ENCODE measurements around the gene SLC6A18. TPM values are rescaled to one million over a fixed set of nuclear protein-coding genes. Genes with fewer than 3 reads are reported as not detected.

SLC6A18 gene
- total RNA-seq, 4 donors from 2014 or later: not detected

DNA sequence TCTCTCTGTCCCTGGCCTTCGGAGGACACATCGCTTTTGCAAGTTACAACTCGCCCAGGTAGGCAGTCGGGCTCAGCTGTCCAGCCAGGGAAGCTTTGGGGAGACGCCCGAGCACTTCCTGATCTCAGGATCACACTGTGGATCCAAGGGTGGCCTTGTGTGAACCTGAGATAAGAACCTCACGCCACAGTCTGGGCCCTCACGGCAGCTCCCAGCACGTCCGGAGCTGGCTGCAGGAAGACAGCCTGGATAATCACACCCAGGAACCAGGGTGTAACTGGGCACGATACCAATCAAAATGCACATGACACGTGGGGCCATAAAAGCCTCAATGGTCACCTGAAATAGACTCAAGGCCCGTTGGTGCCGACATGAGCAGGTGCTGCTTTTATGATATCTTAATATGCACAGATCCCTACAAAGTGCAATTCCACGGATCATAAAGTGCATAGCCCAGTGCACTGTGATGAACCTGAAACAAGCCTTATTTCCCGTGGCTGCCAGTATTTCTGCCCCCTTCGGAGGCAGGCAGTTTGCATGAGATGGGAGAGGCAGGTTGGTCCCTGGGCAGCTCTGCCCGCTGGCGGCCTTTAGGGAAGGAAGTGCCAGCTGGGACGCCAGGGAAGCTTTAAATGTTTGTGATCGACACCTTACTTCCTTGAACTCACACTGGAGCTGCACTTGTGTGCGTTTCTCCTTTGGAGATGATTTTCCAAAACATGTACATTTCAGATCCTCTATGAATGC, 14.5 kb downstream of the SLC6A18 start:
- TF ChIP-seq, protein P1, sequence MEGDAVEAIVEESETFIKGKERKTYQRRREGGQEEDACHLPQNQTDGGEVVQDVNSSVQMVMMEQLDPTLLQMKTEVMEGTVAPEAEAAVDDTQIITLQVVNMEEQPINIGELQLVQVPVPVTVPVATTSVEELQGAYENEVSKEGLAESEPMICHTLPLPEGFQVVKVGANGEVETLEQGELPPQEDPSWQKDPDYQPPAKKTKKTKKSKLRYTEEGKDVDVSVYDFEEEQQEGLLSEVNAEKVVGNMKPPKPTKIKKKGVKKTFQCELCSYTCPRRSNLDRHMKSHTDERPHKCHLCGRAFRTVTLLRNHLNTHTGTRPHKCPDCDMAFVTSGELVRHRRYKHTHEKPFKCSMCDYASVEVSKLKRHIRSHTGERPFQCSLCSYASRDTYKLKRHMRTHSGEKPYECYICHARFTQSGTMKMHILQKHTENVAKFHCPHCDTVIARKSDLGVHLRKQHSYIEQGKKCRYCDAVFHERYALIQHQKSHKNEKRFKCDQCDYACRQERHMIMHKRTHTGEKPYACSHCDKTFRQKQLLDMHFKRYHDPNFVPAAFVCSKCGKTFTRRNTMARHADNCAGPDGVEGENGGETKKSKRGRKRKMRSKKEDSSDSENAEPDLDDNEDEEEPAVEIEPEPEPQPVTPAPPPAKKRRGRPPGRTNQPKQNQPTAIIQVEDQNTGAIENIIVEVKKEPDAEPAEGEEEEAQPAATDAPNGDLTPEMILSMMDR (IDR thresholded peaks at IDR 0.05): no peak
- TF ChIP-seq POLR2A (IDR thresholded peaks at IDR 0.05) (no peak), EP300 (IDR thresholded peaks at IDR 0.05) (no peak)
- 70 to 71% methylated on average over 22 of the region's 22 CpGs for WGBS, 2 donors
- Histone ChIP-seq H3K27me3 (peaks cover 0 to 3% of the 10 kb centered on the region in 2 donors), H3K36me3 (no peaks in the 10 kb centered on the region), H3K27ac (peak overlapping the region in 1 of 4 donors; percentile 12), H3K9me3 (peaks cover 0 to 31% (median 2%) of the 10 kb centered on the region in 4 donors), H3K4me1 (no peaks in the 10 kb centered on the region), H3K4me3 (no peak overlapping the region)
- no peak for DNase-seq (ENCODE audit: low spot score in 2 of 2)

DNA sequence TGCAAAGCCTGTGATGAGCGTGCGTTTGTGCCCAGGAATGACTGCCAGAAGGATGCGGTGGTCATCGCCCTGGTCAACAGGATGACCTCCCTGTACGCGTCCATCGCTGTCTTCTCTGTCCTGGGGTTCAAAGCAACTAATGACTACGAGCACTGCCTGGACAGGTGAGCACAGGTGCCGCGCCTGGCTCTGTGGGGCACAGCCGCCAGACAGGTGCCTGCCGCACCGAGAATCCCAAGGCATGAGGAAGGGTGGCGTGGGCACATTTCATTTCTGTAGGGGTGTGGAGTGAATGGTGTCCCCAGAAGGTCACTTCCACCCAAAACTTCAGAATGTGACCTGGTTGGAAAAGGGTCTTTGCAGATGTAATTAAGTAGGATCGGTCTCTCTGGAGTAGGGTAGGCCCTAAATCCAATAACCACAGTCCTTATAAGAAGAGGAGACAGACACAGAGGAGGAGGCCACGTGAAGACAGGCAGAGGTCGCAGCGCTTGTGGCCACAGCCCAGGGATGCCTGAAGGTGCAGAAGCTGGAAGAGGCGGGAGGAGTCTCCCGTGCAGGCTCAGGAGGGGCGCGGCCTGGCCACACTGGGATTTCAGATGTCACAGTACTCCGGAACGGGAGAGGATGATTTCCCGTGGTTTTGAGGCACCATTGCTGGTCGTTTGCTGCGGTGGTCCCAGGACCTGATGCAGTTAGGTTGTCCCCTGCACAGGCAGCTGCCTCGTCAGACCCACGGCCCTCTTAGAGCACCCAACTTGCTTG, 15.5 kb downstream of the SLC6A18 start:
- no peaks in the 10 kb centered on the region for H3K4me1 ChIP-seq
- TF ChIP-seq POLR2A (IDR thresholded peaks at IDR 0.05) (no peak), EP300 (IDR thresholded peaks at IDR 0.05) (no peak)
- TF ChIP-seq, protein P1 (IDR thresholded peaks at IDR 0.05): no peak
- 80 to 85% methylated on average over 28 to 29 of the region's 29 CpGs for WGBS, 2 donors
- H3K27ac ChIP-seq: no peak overlapping the region
- H3K9me3 ChIP-seq: peaks cover 0 to 21% (median 0%) of the 10 kb centered on the region in 4 donors
- H3K4me3 ChIP-seq: no peak overlapping the region
- H3K36me3 ChIP-seq: no peaks in the 10 kb centered on the region
- H3K27me3 ChIP-seq: peaks cover 0 to 11% of the 10 kb centered on the region in 2 donors
- DNase-seq (ENCODE audit: low spot score in 2 of 2): no peak

DNA sequence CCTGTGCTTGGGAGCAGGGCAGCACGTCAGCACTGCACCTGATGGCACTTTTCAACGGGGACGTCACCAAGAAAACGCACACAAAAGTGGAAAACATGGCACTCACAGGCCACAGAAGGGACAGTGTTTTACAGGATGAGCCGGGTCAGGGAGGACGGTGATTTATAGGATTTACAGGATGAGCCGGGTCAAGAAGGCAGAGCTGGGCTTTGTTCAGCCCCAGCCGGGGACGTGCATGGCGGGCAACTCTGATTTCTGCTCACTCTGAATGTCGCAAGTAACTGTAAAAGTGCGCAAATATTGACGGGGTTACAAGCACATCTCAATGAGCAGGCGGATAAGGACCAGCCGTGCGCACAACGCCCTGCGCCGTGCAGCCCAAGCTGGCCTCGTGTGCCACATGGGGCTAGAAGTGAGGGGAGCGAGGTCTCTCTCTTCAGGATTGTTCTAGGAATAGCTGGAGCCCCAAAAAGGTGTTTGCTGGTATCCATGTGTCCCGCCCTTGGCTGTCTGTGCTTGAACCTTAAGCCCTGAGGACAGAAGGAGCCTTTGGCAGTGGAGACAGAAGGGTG, 16.4 kb downstream of the SLC6A18 start:
- Histone ChIP-seq H3K4me3 (no peak overlapping the region), H3K4me1 (no peaks in the 10 kb centered on the region), H3K27ac (no peak overlapping the region), H3K27me3 (peaks cover 0 to 20% of the 10 kb centered on the region in 2 donors), H3K9me3 (peaks cover 0 to 12% (median 0%) of the 10 kb centered on the region in 4 donors), H3K36me3 (no peaks in the 10 kb centered on the region)
- WGBS, 2 donors: 69 to 70% methylated on average over 22 of the region's 22 CpGs
- DNase-seq (ENCODE audit: low spot score in 2 of 2): no peak
- no peak for TF ChIP-seq POLR2A (IDR thresholded peaks at IDR 0.05)
- TF ChIP-seq EP300 (IDR thresholded peaks at IDR 0.05): no peak
- TF ChIP-seq, protein P1 (IDR thresholded peaks at IDR 0.05): no peak

DNA sequence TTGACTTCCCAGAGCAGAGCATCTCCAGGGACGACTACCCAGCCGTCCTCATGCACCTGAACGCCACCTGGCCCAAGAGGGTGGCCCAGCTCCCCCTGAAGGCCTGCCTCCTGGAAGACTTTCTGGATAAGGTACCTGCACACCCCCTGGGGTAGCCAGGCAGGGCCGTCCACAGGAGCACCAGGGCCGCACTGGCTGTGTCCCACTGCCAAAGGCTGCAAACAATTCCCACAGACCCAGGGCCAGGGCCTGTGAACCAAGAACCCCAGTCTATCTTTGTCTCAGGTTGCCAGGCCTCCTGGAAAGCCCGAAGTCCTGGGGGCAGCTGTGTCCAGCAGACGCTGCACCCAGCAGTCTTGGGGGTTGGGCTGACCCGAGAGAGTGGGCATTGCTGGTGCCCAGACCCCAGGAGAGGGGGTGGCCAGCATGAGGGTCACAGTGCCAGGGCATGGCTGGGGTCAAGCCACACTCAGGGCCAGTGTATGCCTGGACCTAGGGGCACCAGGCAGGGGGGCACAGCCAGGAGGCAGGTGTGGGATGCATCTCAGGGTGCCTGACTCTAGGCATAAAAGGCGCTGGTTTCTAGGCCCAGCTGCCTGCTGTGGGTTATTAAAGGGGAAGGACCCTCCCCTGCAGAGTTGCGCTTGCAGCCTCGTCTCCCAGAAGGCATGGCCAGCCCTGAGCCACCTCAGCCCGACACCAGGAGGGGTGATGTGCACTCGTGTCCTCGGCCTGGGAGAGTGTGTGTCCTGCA, 17.7 kb downstream of the SLC6A18 start:
- WGBS, 2 donors: 73 to 75% methylated on average over 9 to 10 of the region's 14 CpGs

More for the DNA sequence above, 17.7 kb downstream of the SLC6A18 start:
- Histone ChIP-seq H3K4me3 (no peak overlapping the region), H3K4me1 (no peaks in the 10 kb centered on the region), H3K9me3 (no peaks in the 10 kb centered on the region), H3K27me3 (peaks cover 0 to 34% of the 10 kb centered on the region in 2 donors), H3K27ac (no peak overlapping the region), H3K36me3 (no peaks in the 10 kb centered on the region)
- no peak for DNase-seq (ENCODE audit: low spot score in 2 of 2)
- TF ChIP-seq, protein P1 (IDR thresholded peaks at IDR 0.05): no peak
- TF ChIP-seq POLR2A (IDR thresholded peaks at IDR 0.05) (no peak), EP300 (IDR thresholded peaks at IDR 0.05) (no peak)

All from tibial nerve (tissue), 4 donors.